NCI-H524 treated with DMSO at 0.1 percent for 48 hours (cell line): ENCODE measurements around the gene SLC30A5.
"Not testable (repeated sequence)": the region's sequence is repeated elsewhere in the genome, so short reads cannot be mapped to it uniquely, and the experiment has no call there.

Experiments
- DNase-seq: peaks from one replicate; lab custom pipeline; 2025; lab: John Stamatoyannopoulos, UW

Gene SLC30A5

DNA sequence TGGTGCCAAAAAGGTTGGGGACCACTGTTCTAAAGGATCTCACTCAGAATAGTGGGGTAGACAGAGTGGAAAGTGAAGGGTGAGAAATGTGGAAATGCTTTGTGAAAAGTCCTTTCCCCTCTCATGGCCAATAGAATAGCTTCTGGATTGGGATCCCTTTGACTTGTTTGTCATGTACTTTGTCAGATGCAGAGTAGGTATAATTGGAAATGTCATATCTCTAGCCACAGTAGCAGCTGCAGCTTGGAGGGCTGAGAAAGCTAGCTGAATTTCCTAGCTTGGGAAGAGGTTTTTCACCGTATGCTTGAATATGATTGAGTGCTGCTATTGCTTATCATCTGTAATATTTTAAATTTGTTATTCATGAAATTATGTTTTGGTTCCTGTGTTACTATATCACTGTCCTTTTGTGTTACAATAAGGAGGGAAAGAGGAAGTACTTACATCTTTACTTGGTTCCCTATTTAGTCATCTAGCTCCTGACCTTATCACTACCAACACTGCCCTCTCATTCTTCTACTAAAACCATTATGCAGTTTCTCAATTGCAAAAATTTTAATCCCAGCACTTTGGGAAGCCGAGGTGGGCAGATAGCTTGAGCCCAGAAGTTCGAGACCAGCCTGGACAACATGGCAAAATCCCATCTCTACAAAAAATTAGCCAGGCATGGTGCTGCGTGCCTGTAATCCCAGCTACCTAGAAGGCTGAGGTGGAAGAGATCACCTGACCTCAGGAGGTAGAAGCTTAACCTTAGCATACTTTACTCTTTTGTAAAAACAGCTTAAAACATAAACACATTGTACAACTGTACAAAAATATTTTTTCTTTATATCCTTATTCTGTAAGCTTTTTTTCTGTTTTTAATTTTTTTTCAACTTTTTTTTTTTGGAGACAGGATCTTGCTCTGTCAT, 12.4 kb downstream of the SLC30A5 start:
- DNase-seq, result no peak

DNA sequence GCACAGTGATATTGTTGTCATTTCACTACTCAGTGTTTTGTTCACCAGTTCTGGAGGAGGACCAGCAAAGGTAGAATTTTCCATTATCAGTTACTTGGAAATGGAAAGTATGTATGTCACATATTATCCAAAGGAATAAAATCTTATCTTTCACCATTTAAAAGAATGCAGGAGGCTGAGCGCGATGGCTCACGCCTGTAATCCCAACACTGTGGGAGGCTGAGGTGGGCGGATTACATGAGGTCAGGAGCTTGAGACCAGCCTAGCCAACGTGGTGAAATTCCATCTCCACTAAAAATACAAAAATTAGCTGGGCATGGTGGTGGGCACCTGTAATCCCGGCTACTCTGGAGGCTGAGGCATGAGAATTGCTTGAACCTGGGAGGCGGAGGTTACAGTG, 14.6 kb downstream of the SLC30A5 start:
- not testable (repeated sequence) for DNase-seq

- DNase-seq, result no peak
These were observed 20.0 kb downstream of the SLC30A5 start for GRCh38 chr5:69113851-69114250.

- DNase-seq, result no peak
These were observed 21.7 kb downstream of the SLC30A5 start for GRCh38 chr5:69115526-69115925.

DNA sequence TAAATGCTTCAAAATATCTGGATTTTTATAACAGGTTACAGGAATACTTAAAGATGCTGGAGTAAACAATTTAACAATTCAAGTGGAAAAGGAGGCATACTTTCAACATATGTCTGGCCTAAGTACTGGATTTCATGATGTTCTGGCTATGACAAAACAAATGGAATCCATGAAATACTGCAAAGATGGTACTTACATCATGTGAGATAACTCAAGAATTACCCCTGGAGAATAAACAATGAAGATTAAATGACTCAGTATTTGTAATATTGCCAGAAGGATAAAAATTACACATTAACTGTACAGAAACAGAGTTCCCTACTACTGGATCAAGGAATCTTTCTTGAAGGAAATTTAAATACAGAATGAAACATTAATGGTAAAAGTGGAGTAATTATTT, 35.6 kb downstream of the SLC30A5 start:
- no peak for DNase-seq

GRCh38 chr5:69130241-69130640, 36.4 kb downstream of the SLC30A5 start:
- DNase-seq, result no peak

- no peak for DNase-seq
These were observed 37.5 kb downstream of the SLC30A5 start for GRCh38 chr5:69131304-69131703.

- DNase-seq, result no peak
These were observed 40.3 kb downstream of the SLC30A5 start for GRCh38 chr5:69134126-69134525.

GRCh38 chr5:69136293-69136692, 42.5 kb downstream of the SLC30A5 start:
- DNase-seq, result no peak

GRCh38 chr5:69137208-69137607, 43.4 kb downstream of the SLC30A5 start:
- DNase-seq, result not testable (repeated sequence)

DNA sequence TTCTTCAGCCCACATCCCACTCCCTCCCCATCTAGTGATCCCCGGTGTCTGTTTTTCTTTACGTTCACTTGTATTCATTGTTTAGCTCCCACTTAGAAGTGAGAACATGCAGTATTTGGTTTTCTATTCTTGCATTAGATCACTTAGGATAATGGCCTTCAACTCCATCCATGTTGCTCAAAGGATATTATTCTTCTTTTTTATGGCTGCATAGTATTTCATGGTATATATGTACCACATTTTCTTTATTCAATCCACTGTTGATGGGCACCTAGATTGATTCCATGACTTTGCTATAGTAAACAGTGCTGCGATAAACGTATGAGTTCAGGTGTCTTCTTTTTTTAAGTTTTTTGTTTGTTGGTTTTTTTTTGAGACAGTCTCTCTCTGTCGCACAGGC, 44.0 kb downstream of the SLC30A5 start:
- DNase-seq, result no peak

- DNase-seq, result no peak
These were observed 45.0 kb downstream of the SLC30A5 start for GRCh38 chr5:69138766-69139165.

DNA sequence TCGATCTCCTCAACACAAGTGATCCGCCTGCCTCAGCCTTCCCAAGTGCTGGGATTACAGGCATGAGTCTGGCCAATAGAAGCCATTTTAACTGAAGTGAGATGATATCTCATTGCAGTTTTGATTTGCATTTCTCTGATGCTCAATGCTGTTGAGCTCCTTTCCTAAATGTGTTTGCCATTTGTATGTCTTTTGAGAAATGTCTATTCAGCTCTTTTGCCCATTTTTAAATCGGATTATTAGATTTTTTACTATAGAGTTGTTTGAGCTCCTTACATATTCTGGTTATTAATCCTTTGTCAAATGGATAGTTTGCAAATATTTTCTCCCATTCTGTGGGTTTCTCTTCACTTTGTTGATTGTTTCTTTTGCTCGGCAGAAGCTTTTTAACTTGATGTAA, 46.4 kb downstream of the SLC30A5 start:
- not testable (repeated sequence) for DNase-seq

- no peak for DNase-seq
These were observed 47.0 kb downstream of the SLC30A5 start for GRCh38 chr5:69140827-69141226.

DNA sequence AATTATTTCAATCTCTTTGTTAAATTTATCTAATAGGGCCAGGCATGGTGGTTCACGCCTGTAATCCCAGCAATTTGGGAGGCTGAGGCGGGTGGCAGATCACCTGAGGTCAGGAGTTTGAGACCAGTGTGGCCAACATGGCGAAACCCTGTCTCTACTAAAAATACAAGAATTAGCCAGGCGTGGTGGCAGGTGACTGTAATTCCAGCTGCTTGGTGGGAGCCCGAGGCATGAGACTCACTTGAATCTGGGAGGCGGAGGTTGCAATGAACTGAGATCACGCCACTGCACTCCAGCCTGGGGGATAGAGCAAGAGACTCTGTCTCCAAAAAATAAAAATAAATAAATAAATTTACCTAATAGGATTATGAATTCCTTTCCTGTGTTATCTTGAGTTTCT, 54.8 kb downstream of the SLC30A5 start:
- DNase-seq, result not testable (repeated sequence)

DNA sequence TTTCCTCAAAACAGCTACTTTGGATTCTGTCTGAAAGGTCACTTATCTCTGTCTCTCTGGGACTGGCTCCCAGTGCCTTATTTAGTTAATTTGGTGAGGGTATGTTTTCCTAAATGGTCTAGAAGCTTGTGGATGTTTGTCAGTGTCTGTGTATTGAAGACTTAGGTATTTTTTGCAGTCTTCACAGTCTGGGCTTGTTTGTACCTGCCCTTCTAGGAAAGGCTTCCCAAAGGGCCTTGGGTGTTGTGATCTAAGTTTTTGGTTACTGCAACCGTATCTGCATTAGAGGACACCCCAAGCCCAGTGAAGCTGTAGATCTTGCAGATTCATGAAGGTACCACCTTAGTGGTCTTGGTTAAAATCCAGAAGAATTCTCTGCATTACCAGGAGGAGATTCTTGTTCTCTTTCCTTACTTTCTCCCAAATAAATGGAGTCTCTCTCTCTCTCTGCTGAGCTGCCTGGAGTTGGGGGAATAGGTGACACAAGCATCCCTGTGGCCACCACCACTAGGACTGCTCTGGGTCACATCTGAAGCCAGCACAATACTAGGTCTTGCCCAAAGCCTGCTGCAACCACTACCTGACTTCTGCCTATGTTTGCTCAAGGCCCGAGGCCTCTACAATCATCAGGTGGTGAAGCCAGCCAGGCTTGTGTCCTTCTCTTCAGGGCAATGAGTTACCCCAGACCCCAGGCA, 55.3 kb downstream of the SLC30A5 start:
- DNase-seq, result no peak

GRCh38 chr5:69149676-69150010, 55.8 kb downstream of the SLC30A5 start:
- no peak for DNase-seq

DNA sequence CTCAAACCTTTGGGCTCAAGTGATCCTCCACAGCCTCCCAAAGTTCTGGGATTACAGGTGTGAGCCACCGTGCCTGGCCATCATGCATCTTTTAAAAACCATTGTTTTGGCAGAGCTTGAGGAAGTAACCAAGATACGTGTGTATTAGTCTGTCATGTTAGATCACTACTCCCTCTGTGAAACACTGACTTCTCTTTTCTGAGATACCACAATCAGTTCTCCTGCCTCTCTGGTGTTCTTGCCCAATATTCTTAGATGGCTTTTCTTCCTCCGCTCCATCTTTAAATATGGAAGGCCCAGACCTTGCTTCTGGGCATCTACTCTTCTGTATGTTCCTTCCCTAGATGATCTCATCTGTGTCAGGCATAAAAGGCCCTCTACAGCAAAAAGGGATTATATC, 58.9 kb downstream of the SLC30A5 start:
- DNase-seq, result no peak

DNA sequence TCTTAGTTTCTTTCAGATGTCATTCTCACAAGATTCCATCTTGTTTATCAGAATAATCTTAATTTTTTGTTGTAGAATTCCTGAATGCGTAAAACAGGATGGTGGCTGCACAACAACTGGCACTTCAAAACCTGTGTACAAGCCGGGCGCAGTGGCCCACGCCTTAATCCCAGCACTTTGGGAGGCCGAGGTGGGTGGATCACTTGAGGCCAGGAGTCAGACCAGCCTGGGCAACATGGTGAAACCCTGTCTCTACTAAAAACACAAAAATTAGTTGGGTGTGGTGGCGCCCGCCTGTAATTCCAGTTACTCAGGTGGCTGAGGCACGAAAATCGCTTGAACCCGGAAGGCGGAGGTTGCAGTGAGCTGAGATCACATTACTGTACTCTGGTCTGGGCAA, 62.6 kb downstream of the SLC30A5 start:
- no peak for DNase-seq

- DNase-seq, result no peak
These were observed 64.2 kb downstream of the SLC30A5 start for GRCh38 chr5:69158039-69158438.

- DNase-seq, result no peak
These were observed 66.8 kb downstream of the SLC30A5 start for GRCh38 chr5:69160651-69161050.

GRCh38 chr5:69166686-69167492, 73.1 kb downstream of the SLC30A5 start, which contains the start of gene CCNB1:
Gene CCNB1, plus strand, starts transcription at chr5:69167150. Its CDS starts 113 bp downstream, at chr5:69167263.
- peak; percentile 92 for DNase-seq

DNA sequence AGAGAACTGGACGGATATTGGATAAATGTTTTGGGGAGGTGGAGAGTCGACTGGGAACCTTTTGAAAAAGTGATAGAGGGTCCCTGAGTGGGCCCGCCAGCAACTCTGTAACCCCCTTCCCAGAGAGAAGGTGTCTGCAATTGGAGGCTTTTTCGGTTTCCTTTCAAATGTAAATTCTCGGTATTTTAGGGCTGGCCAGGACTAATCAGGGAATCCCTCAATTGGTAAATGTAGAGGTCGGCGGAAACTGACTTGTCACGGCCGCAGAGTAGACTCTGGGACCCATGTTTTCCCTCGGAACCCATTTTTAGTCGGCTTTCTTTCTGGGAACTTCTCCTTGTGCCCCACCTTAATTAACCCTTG, 73.7 kb downstream of the SLC30A5 start:
- DNase-seq, result no peak
